Esophagus (tissue), 2 donors: Measurements from ENCODE around the gene GRM7. TPM values are rescaled to one million over a fixed set of nuclear protein-coding genes. Genes with fewer than 3 reads are reported as not detected.

Source experiments
- H3K27ac ChIP-seq, 2 donors: one replicate each; pipeline ENCODE4 v1.5.1; 2013; ENCODE audit warnings: low read depth in 2 of 2, mild to moderate bottlenecking in 2 of 2, inconsistent platforms in 1 of 2, low read length in 1 of 2, moderate library complexity in 1 of 2
- H3K27me3 ChIP-seq, 2 donors: one replicate each; pipeline ENCODE4 v1.6.1; 2013; ENCODE audit warnings: low read length in 2 of 2, control low read depth in 1 of 2, mild to moderate bottlenecking in 1 of 2; ENCODE audit not compliant: insufficient read depth in 2 of 2, control insufficient read depth in 1 of 2
- H3K36me3 ChIP-seq, 2 donors: one replicate each; pipeline ENCODE4 v1.6.1; 2013; ENCODE audit warnings: low read length in 1 of 2; ENCODE audit not compliant: control insufficient read depth in 2 of 2, insufficient read depth in 2 of 2
- H3K4me1 ChIP-seq, 2 donors: one replicate each; pipeline ENCODE4 v1.6.1; 2013; ENCODE audit warnings: low read length in 1 of 2; ENCODE audit not compliant: control insufficient read depth in 2 of 2, insufficient read depth in 2 of 2
- H3K4me3 ChIP-seq, 2 donors: one replicate each; pipeline ENCODE4 v1.5.1; 2013; ENCODE audit warnings: low read length in 2 of 2, mild to moderate bottlenecking in 2 of 2, low read depth in 1 of 2, moderate library complexity in 1 of 2
- H3K9me3 ChIP-seq, 2 donors: one replicate each; pipeline ENCODE4 v1.6.1; 2013; ENCODE audit warnings: mild to moderate bottlenecking in 2 of 2, low read depth in 1 of 2, low read length in 1 of 2, moderate library complexity in 1 of 2; ENCODE audit not compliant: control insufficient read depth in 2 of 2, insufficient read depth in 1 of 2
- WGBS, 2 donors: extraction: QIAGEN DNeasy Blood & Tissue Kit; methylation state at CpG; one replicate each; pipeline ENCODE4 v1.1.7; 2013; 5-methylcytosine and 5-hydroxymethylcytosine counted together
- polyA plus RNA-seq, 2 donors: library from polyadenylated mRNA; stranded (reverse); fragments of 200-250 nt; gene quantifications; one replicate each; pipeline ENCODE4 v1.2.3, GENCODE V29; 2013
- donor health status: healthy with polysubstance abuse.
- donor health status: Bipolar disorder and iron deficiency.

GRM7 gene
- polyA plus RNA-seq, 2 donors, result 0.01 TPM; not detected in 1

- Histone ChIP-seq H3K4me1 (no peaks in the 10 kb centered on the region), H3K36me3 (no peaks in the 10 kb centered on the region), H3K27me3 (no peaks in the 10 kb centered on the region), H3K27ac (no peak overlapping the region), H3K9me3 (no peaks in the 10 kb centered on the region), H3K4me3 (no peak overlapping the region)
- 74 to 78% methylated on average over 4 of the region's 4 CpGs for WGBS, 2 donors
These were observed 836.6 kb downstream of the GRM7 start for GRCh38 chr3:7697548-7697947.

- Histone ChIP-seq H3K4me1 (no peaks in the 10 kb centered on the region), H3K9me3 (peaks cover 0 to 2% of the 10 kb centered on the region in 2 donors), H3K27me3 (no peaks in the 10 kb centered on the region), H3K36me3 (no peaks in the 10 kb centered on the region), H3K27ac (no peak overlapping the region), H3K4me3 (no peak overlapping the region)
- WGBS, 2 donors, result 45 to 48% methylated on average over 2 of the region's 2 CpGs
These were observed 839.6 kb downstream of the GRM7 start for GRCh38 chr3:7700539-7700938.

GRCh38 chr3:7700977-7701376 is 840.1 kb downstream of the GRM7 start:
- 84 to 85% methylated on average over 6 of the region's 6 CpGs for WGBS, 2 donors
- peaks cover 0 to 2% of the 10 kb centered on the region in 2 donors for H3K9me3 ChIP-seq
- H3K27me3 ChIP-seq, result no peaks in the 10 kb centered on the region
- H3K27ac ChIP-seq, result no peak overlapping the region
- no peaks in the 10 kb centered on the region for H3K4me1 ChIP-seq
- H3K36me3 ChIP-seq, result no peaks in the 10 kb centered on the region
- no peak overlapping the region for H3K4me3 ChIP-seq

GRCh38 chr3:7707187-7707586 is 846.3 kb downstream of the GRM7 start:
- no peaks in the 10 kb centered on the region for H3K36me3 ChIP-seq
- no peaks in the 10 kb centered on the region for H3K27me3 ChIP-seq
- H3K9me3 ChIP-seq, result peaks cover 0 to 2% of the 10 kb centered on the region in 2 donors
- no peak overlapping the region for H3K27ac ChIP-seq
- H3K4me1 ChIP-seq, result no peaks in the 10 kb centered on the region
- 64 to 68% methylated on average over 3 of the region's 3 CpGs for WGBS, 2 donors
- no peak overlapping the region for H3K4me3 ChIP-seq

GRCh38 chr3:7709376-7710082 is 848.6 kb downstream of the GRM7 start:
- Histone ChIP-seq H3K9me3 (peaks cover 0 to 2% of the 10 kb centered on the region in 2 donors), H3K4me3 (no peak overlapping the region), H3K27me3 (no peaks in the 10 kb centered on the region), H3K36me3 (no peaks in the 10 kb centered on the region), H3K27ac (no peak overlapping the region), H3K4me1 (no peaks in the 10 kb centered on the region)
- 56 to 57% methylated on average over 5 of the region's 5 CpGs for WGBS, 2 donors

GRCh38 chr3:7710284-7710683 is 849.4 kb downstream of the GRM7 start:
- Histone ChIP-seq H3K27me3 (no peaks in the 10 kb centered on the region), H3K4me1 (no peaks in the 10 kb centered on the region), H3K4me3 (no peak overlapping the region), H3K9me3 (no peaks in the 10 kb centered on the region), H3K36me3 (no peaks in the 10 kb centered on the region), H3K27ac (no peak overlapping the region)
- 66 to 68% methylated on average over 3 of the region's 3 CpGs for WGBS, 2 donors

GRCh38 chr3:7713724-7714123 is 852.8 kb downstream of the GRM7 start:
- no peaks in the 10 kb centered on the region for H3K27me3 ChIP-seq
- no peaks in the 10 kb centered on the region for H3K9me3 ChIP-seq
- H3K27ac ChIP-seq, result no peak overlapping the region
- no peak overlapping the region for H3K4me3 ChIP-seq
- H3K36me3 ChIP-seq, result no peaks in the 10 kb centered on the region
- no peaks in the 10 kb centered on the region for H3K4me1 ChIP-seq
- WGBS, 2 donors, result 84 to 87% methylated on average over 2 of the region's 2 CpGs

GRCh38 chr3:7720649-7721297 is 859.9 kb downstream of the GRM7 start:
- no peak overlapping the region for H3K27ac ChIP-seq
- no peaks in the 10 kb centered on the region for H3K4me1 ChIP-seq
- H3K36me3 ChIP-seq, result no peaks in the 10 kb centered on the region
- no peaks in the 10 kb centered on the region for H3K27me3 ChIP-seq
- 90 to 91% methylated on average over 1 of the region's 1 CpG for WGBS, 2 donors
- no peak overlapping the region for H3K4me3 ChIP-seq
- H3K9me3 ChIP-seq, result no peaks in the 10 kb centered on the region

GRCh38 chr3:7721869-7722268 is 861.0 kb downstream of the GRM7 start:
- Histone ChIP-seq H3K27ac (no peak overlapping the region), H3K4me3 (no peak overlapping the region), H3K9me3 (no peaks in the 10 kb centered on the region), H3K4me1 (no peaks in the 10 kb centered on the region), H3K36me3 (no peaks in the 10 kb centered on the region), H3K27me3 (no peaks in the 10 kb centered on the region)
- 81 to 85% methylated on average over 5 of the region's 5 CpGs for WGBS, 2 donors
